Endodermal cell (in vitro differentiated cells): ENCODE data around the gene PPME1. TPM values are rescaled to one million over a fixed set of nuclear protein-coding genes. Genes with fewer than 3 reads are reported as not detected.

ENCODE experiments used
- DNase-seq: peaks from one replicate; pipeline ENCODE4 v3.0.0-alpha.2; 2017
- H3K27ac ChIP-seq: 2 replicates; pipeline ENCODE4 v1.5.1; 2013; ENCODE audit warnings: mild to moderate bottlenecking, low read depth, low read length, moderate library complexity
- H3K27me3 ChIP-seq: 2 replicates; pipeline ENCODE4 v1.6.1; 2013; ENCODE audit warnings: mild to moderate bottlenecking, low read length, moderate library complexity; ENCODE audit not compliant: insufficient read depth, control insufficient read depth, poor library complexity, severe bottlenecking
- H3K36me3 ChIP-seq: 2 replicates; pipeline ENCODE4 v1.7.0; 2013; ENCODE audit warnings: mild to moderate bottlenecking, low read length, moderate library complexity; ENCODE audit not compliant: control insufficient read depth, insufficient read depth
- H3K4me1 ChIP-seq: one replicate; pipeline ENCODE4 v1.7.0; 2013; ENCODE audit warnings: low read length; ENCODE audit not compliant: control insufficient read depth, insufficient read depth
- H3K4me3 ChIP-seq: 2 replicates; pipeline ENCODE4 v1.5.1; 2013; ENCODE audit warnings: mild to moderate bottlenecking, low read length, moderate library complexity
- H3K9ac ChIP-seq: 2 replicates; pipeline ENCODE4 v1.6.1; 2013; ENCODE audit warnings: mild to moderate bottlenecking, low read length, moderate library complexity; ENCODE audit not compliant: poor library complexity, severe bottlenecking; ENCODE audit errors: extremely low read depth
- H3K9me3 ChIP-seq: 2 replicates; pipeline ENCODE4 v1.6.1; 2013; ENCODE audit warnings: mild to moderate bottlenecking, low read length, moderate library complexity; ENCODE audit not compliant: control insufficient read depth
- H3K27ac Mint-ChIP-seq: 2 replicates; pipeline ENCODE4 v1.8.0; 2020; ENCODE audit warnings: mixed read lengths
- H3K27me3 Mint-ChIP-seq: 2 replicates; pipeline ENCODE4 v1.8.0; 2021; ENCODE audit warnings: mild to moderate bottlenecking, mixed read lengths; ENCODE audit not compliant: insufficient read depth
- H3K36me3 Mint-ChIP-seq: 2 replicates; pipeline ENCODE4 v1.8.0; 2020; ENCODE audit warnings: low read depth, mixed read lengths
- H3K4me1 Mint-ChIP-seq: 2 replicates; pipeline ENCODE4 v1.8.0; 2020; ENCODE audit warnings: mixed read lengths
- H3K4me3 Mint-ChIP-seq: 2 replicates; pipeline ENCODE4 v1.8.0; 2020; ENCODE audit warnings: mild to moderate bottlenecking, moderate library complexity, mixed read lengths
- H3K9me3 Mint-ChIP-seq: 2 replicates; pipeline ENCODE4 v1.8.0; 2020; ENCODE audit warnings: mild to moderate bottlenecking, mixed read lengths
- CTCF ChIP-seq: fragments of 200-600 bp; sonication (generic); conservative IDR thresholded peaks from 2 replicates; pipeline ENCODE4 v1.5.0; 2021; ENCODE audit warnings: antibody characterized with exemption, mild to moderate bottlenecking
- WGBS, 2 experiments: methylation state at CpG; one replicate each; pipeline versions ENCODE4 v1.1.5 to v1.1.7; 2013; ENCODE audit warnings: missing lambda C conversion rate in 2 of 2, mixed read lengths in 1 of 2; ENCODE audit not compliant: insufficient coverage in 1 of 2, insufficient read length in 1 of 2; 5-methylcytosine and 5-hydroxymethylcytosine counted together
- total RNA-seq, 2 donors: library from RNA; stranded (reverse); fragmentation: NEBNext Ultra II Directional in 1 of 2; extraction: Animal tissue kit (Norgen Biotek cat#: 25700) in 1 of 2; gene quantifications; 2 replicates in 1 of 2; 3 replicates in 1 of 2; pipeline ENCODE4 v1.2.1, GENCODE V29; 2021

The PPME1 gene
- total RNA-seq, 2 donors from 2014 or later = 28.8 to 38.3 TPM

GRCh38 chr11:74157169-74157568, 13.9 kb upstream of the PPME1 start:
- H3K27ac Mint-ChIP-seq = no peak overlapping the region
- Histone ChIP-seq H3K27me3 (no peaks in the 10 kb centered on the region), H3K36me3 (peaks cover 13% of the 10 kb centered on the region), H3K27ac (no peak overlapping the region), H3K4me3 (no peak overlapping the region), H3K9me3 (no peaks in the 10 kb centered on the region), H3K9ac (no peak overlapping the region), H3K4me1 (no peaks in the 10 kb centered on the region)
- H3K27me3 Mint-ChIP-seq = no peaks in the 10 kb centered on the region
- no peaks in the 10 kb centered on the region for H3K4me1 Mint-ChIP-seq
- no peaks in the 10 kb centered on the region for H3K9me3 Mint-ChIP-seq
- no peak for DNase-seq
- no peak for TF ChIP-seq CTCF
- H3K36me3 Mint-ChIP-seq = peaks cover 26% of the 10 kb centered on the region
- WGBS, 2 experiments = 71% methylated on average over 1 of the region's 1 CpG; no CpG with 5 or more reads in 1 of the 2 experiments
- H3K4me3 Mint-ChIP-seq = no peak overlapping the region

GRCh38 chr11:74159642-74160041, 11.4 kb upstream of the PPME1 start:
- TF ChIP-seq CTCF = no peak
- H3K4me3 ChIP-seq = no peak overlapping the region
- H3K4me1 ChIP-seq = no peaks in the 10 kb centered on the region
- H3K27ac Mint-ChIP-seq = no peak overlapping the region
- no peak overlapping the region for H3K9ac ChIP-seq
- no peak for DNase-seq
- H3K27me3 Mint-ChIP-seq = no peaks in the 10 kb centered on the region
- H3K9me3 Mint-ChIP-seq = no peaks in the 10 kb centered on the region
- H3K27ac ChIP-seq = no peak overlapping the region
- no peaks in the 10 kb centered on the region for H3K27me3 ChIP-seq
- H3K9me3 ChIP-seq = no peaks in the 10 kb centered on the region
- H3K4me1 Mint-ChIP-seq = no peaks in the 10 kb centered on the region
- H3K36me3 ChIP-seq = peaks cover 19% of the 10 kb centered on the region
- H3K4me3 Mint-ChIP-seq = no peak overlapping the region
- peaks cover 21% of the 10 kb centered on the region for H3K36me3 Mint-ChIP-seq

- no peak for DNase-seq
- H3K27ac ChIP-seq = no peak overlapping the region
- no peak overlapping the region for H3K4me3 ChIP-seq
- WGBS, 2 experiments = 91 to 100% methylated on average over 2 of the region's 2 CpGs
- Mint-ChIP-seq H3K36me3 (peaks cover 33% of the 10 kb centered on the region), H3K27ac (no peak overlapping the region), H3K4me3 (no peak overlapping the region), H3K4me1 (no peaks in the 10 kb centered on the region), H3K27me3 (no peaks in the 10 kb centered on the region), H3K9me3 (no peaks in the 10 kb centered on the region)
- no peak for TF ChIP-seq CTCF
- no peak overlapping the region for H3K9ac ChIP-seq
- no peaks in the 10 kb centered on the region for H3K27me3 ChIP-seq
- H3K9me3 ChIP-seq = no peaks in the 10 kb centered on the region
- no peaks in the 10 kb centered on the region for H3K4me1 ChIP-seq
- peaks cover 45% of the 10 kb centered on the region for H3K36me3 ChIP-seq
Observed at GRCh38 chr11:74162681-74163467, 8.2 kb upstream of the PPME1 start.
